ENCODE measurements around the gene PLTP.
"Not testable (repeated sequence)": the region's sequence is repeated elsewhere in the genome, so short reads cannot be mapped to it uniquely, and the experiment has no call there.

Gene PLTP

DNA sequence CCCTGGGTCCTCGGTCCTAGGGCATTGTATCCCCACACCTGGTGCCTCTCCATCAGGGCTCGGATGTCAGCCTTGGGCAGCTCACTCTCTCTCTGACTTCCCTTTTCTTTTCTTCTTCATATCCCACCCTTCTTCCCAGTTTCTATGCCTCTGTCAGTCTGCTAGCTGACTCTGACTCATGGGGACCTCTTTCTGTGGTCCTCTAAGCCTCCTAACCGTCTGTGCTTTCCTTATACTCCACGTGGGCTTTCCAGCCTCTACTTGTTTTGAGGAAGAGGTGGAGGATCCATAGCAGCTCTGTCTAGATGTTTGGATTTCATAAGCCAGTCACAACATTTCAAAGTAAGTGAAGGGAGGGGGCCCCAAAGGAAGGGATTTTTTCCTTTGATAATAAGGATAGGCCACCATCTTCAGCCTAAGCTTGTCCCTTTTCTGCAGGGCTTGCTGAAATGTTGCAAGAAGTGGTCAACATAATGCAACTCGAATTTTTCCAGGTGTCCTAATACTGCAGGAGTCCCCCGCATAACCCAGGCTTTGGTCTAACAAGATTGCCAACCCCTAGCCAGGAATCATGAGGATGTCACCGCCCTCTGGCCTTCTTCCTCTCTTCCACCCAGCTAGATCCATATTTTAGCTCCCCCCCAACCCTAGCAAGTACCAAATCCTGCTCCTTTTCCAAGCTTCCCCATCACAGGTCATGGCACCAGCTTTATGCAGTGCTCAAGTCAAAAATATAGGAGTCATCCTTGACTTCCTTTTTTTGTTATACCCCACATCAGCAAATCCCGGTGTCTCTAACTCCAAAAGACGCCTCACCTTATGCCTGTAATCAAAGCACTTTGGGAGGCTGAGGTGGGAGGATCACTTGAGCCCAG, 8.7 kb upstream of the PLTP start:
- DNase-seq (ENCODE audit: low read depth in 2 of 2), result no peak

DNA sequence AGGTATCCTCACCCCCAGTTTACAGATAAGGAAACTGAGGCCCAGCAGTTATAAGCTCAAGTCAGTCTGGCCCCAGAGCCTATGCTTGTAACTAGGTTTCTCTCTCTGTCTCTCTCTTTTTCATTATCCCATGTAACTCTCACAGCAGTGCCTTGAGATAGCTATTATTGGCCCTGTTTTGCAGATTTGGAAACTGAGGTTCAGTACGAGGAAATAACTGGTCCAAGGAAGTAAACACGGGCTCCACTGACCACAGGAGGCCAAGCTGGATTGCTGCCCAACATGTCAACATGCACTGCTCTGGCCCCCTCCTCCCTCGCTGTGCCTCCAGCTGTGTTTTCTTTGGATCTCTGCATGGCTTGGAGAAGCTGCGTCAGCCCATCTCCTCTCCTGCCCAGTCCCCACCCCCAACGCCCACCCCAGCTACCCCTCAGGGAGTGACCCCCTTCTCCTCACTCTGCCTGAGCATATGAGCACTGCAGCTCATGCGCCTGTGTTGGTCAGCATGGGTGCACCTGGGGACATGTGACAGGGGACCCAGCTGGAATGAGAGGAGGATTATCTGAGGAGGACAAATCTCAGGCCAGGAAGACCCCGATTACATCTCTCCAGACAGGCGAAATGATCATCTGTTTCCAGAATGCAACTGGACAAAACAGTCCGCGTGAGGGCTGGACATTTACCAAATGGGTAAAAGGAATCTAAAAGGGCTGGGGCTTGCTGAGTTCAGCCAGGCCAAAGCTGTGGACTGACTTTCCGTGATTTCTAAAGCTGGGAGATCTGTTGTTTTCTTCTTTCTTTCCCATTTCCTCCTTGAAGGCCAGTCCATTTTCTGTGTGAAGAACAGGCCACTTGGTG, 7.8 kb upstream of the PLTP start:
- no peak for DNase-seq (ENCODE audit: low read depth in 2 of 2)

DNA sequence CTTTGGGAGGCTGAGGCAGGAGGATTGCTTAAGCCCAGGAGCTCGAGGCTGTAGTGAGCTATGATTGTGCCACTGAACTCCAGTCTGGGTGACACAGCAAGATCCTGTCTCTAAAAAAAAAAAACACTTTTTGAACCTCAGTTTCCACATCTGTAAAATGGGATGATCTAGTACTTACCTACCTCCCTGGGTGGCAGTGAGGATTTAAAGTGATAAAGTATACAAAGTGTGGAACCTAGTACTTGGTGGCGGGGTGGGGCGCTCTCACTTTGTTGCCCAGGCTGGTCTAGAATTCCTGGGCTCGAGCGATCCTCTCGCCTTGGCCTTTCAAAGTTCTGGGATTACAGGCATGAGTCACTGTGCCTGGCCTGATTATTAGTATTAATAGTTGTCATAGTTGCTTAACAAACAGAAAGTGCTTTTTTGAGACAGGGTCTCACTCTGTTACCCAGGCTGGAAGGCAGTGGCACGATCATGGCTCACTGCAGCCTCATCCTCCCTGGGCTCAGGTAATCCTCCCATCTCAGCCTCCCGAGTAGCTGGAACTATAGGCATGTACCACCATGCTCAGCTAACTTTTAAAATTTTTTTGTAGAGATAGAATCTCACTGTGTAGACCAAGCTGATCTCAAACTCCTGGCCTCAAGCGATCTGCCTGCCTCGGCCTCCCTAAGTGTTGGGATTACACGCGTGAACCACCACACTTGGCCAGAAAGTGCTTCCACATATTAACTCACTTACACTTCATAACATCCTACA, 7.0 kb upstream of the PLTP start:
- DNase-seq (ENCODE audit: low read depth in 2 of 2), result no peak

GRCh38 chr20:45918182-45918737, 6.3 kb upstream of the PLTP start:
- no peak for DNase-seq (ENCODE audit: low read depth in 2 of 2)

GRCh38 chr20:45917790-45918141, 5.8 kb upstream of the PLTP start:
- no peak for DNase-seq (ENCODE audit: low read depth in 2 of 2)

GRCh38 chr20:45913116-45913515, 1.2 kb upstream of the PLTP start:
- no peak for DNase-seq (ENCODE audit: low read depth in 2 of 2)

DNA sequence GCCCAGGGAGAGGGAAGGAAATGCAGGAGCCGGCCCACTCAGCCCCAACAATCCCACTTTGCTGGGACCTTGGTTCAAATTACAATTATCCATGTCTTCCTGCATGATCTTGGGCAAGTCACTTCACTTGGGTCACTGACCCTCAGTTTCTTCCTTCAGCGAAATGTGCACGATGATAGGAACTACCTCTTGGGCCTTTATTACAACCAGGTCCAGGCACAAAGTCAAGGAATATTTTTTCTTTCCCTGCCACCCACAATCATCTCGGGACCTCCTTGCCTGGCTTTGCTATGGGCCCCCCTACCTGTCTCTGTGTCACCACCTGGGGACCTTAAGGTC, 358 bp upstream of the PLTP start:
- DNase-seq (ENCODE audit: low read depth in 2 of 2), result no peak

DNA sequence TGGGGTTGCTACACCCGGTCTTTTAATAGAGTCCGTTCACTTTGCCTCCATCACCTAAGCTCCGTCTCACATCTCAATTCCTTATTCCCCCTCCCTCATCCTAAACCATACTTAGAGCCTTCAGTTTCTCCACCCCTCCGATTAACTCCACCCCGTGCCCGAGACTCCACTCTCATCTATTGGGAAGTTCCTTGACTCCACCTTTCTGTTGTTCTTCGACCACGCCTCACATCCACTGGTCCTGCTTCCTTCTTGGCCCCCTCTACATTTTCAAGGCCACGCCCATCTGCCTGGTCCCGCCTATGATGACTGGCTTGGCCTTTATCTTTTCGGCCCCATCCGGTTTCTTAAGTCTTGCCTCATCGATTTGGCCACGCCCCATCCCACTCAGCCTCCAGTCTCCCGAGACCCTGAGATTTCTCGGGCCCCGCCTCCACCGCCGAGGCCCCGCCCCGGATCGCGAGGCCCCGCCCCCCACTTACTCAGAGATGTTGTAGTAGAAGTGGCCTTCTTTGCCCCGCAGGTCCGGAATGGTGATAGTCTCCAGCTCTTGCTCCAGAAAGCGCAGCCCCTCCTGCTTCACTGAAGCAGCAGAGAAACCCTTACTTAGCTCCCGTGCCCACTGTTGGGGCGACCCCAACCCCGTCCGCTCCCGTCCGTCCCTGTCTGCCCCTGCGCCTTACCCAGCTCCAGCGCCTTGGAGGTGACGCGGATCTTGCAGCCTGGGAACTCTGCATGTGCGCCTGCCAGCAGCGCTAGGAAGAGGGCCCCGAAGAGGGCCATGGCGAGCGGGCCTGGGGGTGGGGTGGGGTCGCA, 1.1 kb downstream of the PLTP start:
- peak; percentile 76 to 80 for DNase-seq (ENCODE audit: low read depth in 2 of 2)

DNA sequence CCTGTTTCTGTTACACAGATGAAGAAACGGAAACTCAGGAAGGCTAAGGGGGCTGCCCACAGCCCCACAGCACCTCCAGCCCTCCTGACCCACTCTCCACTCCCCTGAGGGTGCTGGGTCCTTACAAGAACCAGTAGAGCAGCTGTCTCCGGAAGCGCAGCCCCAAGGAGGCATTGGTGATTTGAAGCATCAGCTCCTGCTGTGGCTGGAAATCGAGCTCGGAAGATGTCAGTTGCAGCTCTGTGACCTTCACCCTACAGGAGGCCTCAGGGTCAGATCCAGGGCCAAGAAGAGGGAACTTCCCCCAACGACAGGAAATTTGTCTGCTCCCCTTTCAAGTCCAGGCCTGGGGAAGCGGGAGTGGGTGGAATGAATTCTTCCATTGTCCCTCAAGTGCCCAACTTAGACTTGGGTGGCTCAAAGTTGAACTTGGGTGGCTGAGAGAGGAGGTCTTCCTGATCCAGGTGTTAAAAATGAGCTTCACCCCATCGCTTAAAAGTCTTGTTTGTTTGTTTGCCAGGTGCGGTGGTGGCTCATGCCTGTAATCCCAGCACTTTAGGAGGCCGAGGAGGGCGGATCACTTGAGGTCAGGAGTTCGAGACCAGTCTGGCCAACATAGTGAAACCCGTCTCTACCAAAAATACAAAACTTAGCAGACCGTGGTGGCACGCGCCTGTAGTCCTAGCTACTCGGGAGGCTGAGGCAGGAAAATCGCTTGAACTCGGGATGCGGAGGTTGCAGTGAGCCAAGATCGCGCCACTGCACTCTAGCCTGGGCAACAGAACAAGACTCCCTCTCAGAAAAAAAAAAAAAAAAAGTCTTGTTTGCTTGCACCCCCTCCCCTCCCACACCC, 1.9 kb downstream of the PLTP start:
- DNase-seq (ENCODE audit: low read depth in 2 of 2), result no peak

- no peak for DNase-seq (ENCODE audit: low read depth in 2 of 2)
Observed at GRCh38 chr20:45909336-45909808, 2.6 kb downstream of the PLTP start.

DNA sequence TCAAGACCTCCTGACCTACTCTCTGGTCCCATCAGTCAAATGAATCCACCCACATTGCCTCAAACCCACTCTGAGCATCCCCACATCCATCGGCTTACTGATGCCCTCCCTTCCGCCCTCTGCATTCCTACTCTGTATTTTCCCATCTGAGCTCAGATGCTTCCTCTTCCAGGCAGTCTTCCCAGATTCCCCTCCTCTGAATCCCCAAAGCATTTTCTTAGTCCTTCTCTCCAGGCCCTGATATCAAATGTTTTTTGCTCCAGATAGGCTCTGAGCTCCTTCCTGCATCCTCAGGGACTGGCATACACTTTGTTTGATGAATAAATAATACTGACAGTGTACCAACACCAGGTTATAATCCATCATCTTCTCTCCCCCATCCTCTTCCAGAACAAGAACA, 3.9 kb downstream of the PLTP start:
- DNase-seq (ENCODE audit: low read depth in 2 of 2), result no peak

DNA sequence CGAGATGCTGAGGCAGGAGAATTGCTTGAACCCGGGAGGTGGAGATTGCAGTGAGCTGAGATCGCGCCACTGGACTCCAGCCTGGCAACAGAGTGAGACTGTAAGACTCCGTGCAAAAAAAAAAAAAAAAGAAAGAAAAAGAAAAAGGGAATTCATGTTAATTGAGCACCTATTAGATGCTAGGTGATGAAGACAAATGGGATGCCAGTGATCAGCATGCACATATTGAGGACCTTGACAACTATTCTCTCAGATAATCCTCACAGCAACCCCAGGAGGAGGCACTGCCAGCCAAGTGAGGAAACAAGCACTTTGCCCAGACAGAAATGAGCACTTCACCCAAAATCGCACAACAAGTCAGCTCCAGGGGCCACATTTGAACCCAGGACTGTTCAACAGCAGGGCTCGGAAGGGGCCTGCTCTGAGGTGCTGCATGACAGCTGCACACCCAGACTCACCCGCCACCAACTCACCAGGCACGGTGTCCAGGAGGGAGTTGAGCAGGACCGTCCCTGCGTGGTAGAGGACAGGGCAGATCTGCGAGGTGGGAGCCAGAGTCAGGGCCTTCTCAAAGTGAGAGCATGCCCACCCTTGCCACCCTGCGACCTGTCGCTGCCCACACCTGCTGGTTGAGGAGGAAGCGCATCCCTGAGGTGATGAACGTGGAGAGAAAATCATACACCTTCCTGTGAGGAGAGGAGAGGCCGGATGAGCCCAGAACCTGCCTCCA, 4.6 kb downstream of the PLTP start:
- DNase-seq (ENCODE audit: low read depth in 2 of 2), result no peak

DNA sequence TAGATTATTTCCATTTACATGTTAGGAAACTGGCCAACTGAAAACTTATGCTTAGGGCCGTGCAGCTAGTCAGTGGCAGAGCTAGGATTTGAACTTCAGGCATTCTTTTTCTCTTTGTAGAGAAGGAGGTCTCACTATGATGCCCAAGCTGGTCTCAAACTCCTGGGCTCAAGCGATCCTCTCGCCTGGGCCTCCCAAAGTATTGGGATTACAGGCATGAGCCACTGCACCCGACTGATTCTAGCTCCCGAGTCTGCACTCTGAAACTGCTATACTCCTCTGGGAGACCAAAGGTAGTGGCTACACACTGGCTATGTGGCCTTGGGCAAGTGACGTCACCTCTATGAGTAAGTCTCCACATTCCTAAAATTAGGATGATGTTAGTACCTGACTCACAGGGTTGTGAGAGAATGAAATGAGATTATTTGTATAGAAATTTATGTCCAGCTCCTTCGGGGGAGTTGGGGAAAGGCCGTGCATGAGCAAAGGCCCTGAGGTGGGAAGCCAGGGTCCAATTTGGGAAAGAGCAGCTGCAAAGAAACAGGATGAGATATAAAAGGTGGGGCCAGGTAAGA, 6.4 kb downstream of the PLTP start:
- no peak for DNase-seq (ENCODE audit: low read depth in 2 of 2)

DNA sequence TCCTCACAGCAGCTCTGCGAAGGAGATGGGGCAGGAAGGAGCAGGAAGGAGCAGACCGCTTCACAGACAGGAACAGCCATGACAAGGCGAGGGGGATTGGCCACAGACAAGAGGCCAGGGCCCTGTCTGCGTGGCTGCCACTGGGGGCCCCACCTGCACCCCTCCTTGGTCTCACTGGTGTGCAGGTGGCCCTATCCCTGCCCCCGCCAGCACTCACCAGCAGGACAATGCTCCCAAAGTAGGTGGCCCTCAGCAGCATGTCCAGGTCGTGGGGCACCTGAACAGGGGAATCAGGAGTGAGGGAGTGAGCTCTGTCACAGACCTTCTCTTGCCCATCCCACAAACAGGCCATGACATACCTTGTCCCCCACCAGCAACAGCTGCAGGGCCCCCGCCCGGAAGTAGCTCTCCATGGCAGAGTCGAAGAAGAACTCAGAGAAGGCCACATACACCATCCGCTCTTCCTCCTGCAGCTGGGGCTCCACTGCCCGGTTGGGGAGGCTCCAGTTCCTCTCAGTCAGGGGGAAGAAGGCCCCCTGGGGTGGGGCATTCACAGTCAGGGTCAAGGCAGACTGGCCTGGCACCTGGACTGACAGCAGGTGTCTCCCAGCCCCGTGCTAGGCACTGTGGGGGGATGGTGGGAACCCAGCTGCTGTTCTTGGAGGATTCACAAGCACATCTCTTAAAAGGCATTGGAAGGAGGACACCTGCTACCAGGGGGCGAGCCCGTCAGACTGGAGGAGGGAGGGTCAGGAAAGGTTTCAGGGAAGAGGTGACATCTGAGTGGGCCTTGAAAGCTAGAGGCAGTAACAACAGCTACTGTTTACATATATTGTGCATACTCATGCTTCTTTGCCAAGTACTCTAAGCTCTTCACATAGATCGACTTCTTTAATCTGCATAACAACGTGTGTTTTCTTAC, 7.1 kb downstream of the PLTP start:
- DNase-seq (ENCODE audit: low read depth in 2 of 2), result no peak

GRCh38 chr20:45902199-45902701, 9.7 kb downstream of the PLTP start:
- no peak for DNase-seq (ENCODE audit: low read depth in 2 of 2)

DNA sequence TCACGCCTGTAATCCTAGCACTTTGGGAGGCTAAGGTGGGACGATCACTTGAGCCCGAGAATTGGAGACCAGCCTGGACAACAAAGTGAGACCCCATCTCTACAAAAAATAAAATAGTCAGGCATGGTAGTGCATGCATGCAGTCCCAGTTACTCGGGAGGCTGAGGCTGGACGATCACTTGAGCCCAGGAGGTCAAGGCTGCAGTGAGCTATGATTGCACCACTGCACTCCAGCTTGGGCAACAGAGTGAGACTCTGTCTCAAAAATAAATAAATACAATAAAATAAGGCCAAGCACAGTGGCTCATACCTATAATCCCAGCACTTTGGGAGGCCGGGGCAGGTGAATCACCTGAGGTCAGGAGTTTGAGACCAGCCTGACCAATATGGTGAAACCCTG, 10.6 kb downstream of the PLTP start:
- not testable (repeated sequence) for DNase-seq (ENCODE audit: low read depth in 2 of 2)

DNA sequence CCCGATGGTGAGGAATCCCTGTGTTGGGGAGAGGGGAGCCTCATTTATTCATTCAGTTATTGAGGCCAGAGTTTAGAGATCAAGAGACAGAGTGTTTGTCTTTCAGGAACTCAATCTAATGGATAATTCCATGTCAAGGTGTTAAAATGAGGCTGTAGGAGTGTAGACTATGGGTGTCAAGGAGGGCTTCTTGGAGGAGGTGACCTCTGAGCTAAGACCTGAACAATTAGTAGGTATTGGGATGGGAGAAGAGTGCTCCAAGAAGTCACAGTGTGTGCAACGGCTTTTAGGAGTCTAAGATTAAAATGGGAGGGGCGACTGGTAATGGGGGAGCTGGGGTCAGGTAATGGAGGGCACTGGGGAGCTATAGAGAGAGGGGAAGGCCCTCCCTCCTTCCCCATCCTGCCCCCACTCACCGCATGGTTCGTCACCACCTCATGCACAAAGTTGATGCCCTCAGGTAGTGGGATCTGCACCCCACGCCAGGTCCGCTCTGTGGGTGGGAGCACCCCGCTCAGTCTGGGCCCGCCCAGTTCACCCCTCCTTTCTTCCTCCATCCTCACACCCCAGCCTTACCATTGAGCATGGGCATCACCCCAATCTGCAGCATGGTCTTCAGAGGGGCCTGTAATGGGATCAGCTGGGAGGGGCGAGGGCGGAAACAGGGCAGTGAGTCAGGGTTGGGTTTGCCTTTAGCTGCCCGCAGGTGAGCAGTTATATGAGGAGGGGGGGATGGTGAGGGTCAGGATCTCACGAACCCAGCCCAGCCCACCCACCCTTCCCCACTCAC, 12.7 kb downstream of the PLTP start:
- DNase-seq (ENCODE audit: low read depth in 2 of 2), result no peak
